IMR-90 (cell line): Measurements from ENCODE around the gene NT5DC3.

Experiments
- MAFK ChIP-seq: IDR thresholded peaks from 2 replicates; pipeline ENCODE4 v1.6.1; 2012; ENCODE audit warnings: low read depth, low read length, improper control_type of control experiment
- NFE2L2 ChIP-seq: fragments of 150-350 bp; IDR thresholded peaks from 2 replicates; pipeline ENCODE4 v1.6.1; 2016; ENCODE audit warnings: low read depth, mild to moderate bottlenecking, low read length
- POLR2A ChIP-seq: IDR thresholded peaks from 2 replicates; pipeline ENCODE4 v1.6.1; 2012; ENCODE audit warnings: mild to moderate bottlenecking, low read depth, low read length
- RAD21 ChIP-seq: IDR thresholded peaks from 2 replicates; pipeline ENCODE4 v1.6.1; 2012; ENCODE audit warnings: low read length, improper control_type of control experiment
- RFX5 ChIP-seq: IDR thresholded peaks from 2 replicates; pipeline ENCODE4 v1.8.0; 2012; ENCODE audit warnings: low read depth, mild to moderate bottlenecking, low read length, moderate library complexity
- TF ChIP-seq, protein P1 (sequence below): conservative IDR thresholded peaks from 2 replicates; pipeline ENCODE4 v1.5.1; 2012; ENCODE audit warnings: mild to moderate bottlenecking, low read depth, low read length, improper control_type of control experiment
- TF ChIP-seq, protein P2 (sequence below): fragments of 150-350 bp; IDR thresholded peaks from 2 replicates; pipeline ENCODE4 v1.6.1; 2017; ENCODE audit warnings: mild to moderate bottlenecking, antibody characterized with exemption, low read length, low read depth

DNA sequence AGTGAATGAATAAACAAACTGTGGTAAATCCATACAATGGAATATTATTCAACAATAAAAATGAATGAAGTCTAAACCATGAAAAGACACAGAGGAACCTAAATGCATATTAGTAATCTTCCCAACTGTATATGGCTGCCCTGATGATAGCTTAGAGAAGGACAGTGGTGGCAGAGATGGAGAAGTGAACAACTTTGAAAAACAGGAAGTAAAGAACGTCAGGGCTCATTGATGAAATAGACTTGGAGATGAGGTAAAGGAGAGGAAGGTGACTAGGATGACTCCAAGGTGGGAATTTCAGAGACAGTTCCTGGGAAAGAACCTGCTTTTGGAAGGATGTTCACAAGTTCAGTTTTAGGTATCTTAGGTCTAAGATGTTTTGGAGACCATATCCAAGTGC is 36.3 kb upstream of the NT5DC3 start:
- TF ChIP-seq MAFK (no peak), RFX5 (no peak), NFE2L2 (no peak), RAD21 (no peak), POLR2A (no peak)
- TF ChIP-seq, protein P1, sequence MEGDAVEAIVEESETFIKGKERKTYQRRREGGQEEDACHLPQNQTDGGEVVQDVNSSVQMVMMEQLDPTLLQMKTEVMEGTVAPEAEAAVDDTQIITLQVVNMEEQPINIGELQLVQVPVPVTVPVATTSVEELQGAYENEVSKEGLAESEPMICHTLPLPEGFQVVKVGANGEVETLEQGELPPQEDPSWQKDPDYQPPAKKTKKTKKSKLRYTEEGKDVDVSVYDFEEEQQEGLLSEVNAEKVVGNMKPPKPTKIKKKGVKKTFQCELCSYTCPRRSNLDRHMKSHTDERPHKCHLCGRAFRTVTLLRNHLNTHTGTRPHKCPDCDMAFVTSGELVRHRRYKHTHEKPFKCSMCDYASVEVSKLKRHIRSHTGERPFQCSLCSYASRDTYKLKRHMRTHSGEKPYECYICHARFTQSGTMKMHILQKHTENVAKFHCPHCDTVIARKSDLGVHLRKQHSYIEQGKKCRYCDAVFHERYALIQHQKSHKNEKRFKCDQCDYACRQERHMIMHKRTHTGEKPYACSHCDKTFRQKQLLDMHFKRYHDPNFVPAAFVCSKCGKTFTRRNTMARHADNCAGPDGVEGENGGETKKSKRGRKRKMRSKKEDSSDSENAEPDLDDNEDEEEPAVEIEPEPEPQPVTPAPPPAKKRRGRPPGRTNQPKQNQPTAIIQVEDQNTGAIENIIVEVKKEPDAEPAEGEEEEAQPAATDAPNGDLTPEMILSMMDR: no peak
- TF ChIP-seq, protein P2, sequence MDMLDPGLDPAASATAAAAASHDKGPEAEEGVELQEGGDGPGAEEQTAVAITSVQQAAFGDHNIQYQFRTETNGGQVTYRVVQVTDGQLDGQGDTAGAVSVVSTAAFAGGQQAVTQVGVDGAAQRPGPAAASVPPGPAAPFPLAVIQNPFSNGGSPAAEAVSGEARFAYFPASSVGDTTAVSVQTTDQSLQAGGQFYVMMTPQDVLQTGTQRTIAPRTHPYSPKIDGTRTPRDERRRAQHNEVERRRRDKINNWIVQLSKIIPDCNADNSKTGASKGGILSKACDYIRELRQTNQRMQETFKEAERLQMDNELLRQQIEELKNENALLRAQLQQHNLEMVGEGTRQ: no peak
